Measurements from ENCODE around the gene ATG13.

ATG13 gene

GRCh38 chr11:46593550-46594373, 23.6 kb upstream of the ATG13 start, which contains the start of gene AMBRA1:
TSS of gene AMBRA1 (minus strand) at chr11:46594023. CDS start at chr11:46548380, 45,643 bp downstream.
- Histone ChIP-seq H3K4me1 (peaks cover 29% of the 10 kb centered on the region), H3K27ac (peak within 1 kb of the TSS; percentile 81), H4K20me1 (peaks cover 49% of the 10 kb centered on the region), H3K27me3 (no peaks in the 10 kb centered on the region), H3K4me2 (peak within 1 kb of the TSS; percentile 85), H3K36me3 (no peaks in the 10 kb centered on the region), H3K9ac (peak within 1 kb of the TSS; percentile 89), H3K9me3 (no peaks in the 10 kb centered on the region), H3K4me3 (peak within 1 kb of the TSS; percentile 86)
- no peak for TF ChIP-seq Cebpa-rat (IDR thresholded peaks at IDR 0.05)

- Histone ChIP-seq H3K36me3 (no peaks in the 10 kb centered on the region), H3K9ac (0 out of 2 replicates have a peak overlapping the region, but pooled peaks have one; percentile 89)
These were observed 23.0 kb upstream of the ATG13 start for GRCh38 chr11:46594374-46594700.

GRCh38 chr11:46594785-46595184, 22.6 kb upstream of the ATG13 start:
- Histone ChIP-seq H4K20me1 (peaks cover 39% of the 10 kb centered on the region), H3K9me3 (no peaks in the 10 kb centered on the region), H3K36me3 (no peaks in the 10 kb centered on the region), H3K9ac (no peak overlapping the region), H3K4me1 (peaks cover 29% of the 10 kb centered on the region), H3K27ac (no peak overlapping the region), H3K4me3 (no peak overlapping the region), H3K4me2 (no peak overlapping the region), H3K27me3 (no peaks in the 10 kb centered on the region)
- no peak for TF ChIP-seq Cebpa-rat (IDR thresholded peaks at IDR 0.05)

More at GRCh38 chr11:46594374-46594700, 23.0 kb upstream of the ATG13 start:
- Histone ChIP-seq H3K27ac (peak overlapping the region; percentile 81), H4K20me1 (peaks cover 43% of the 10 kb centered on the region), H3K9me3 (no peaks in the 10 kb centered on the region), H3K4me2 (peak overlapping the region; percentile 85), H3K4me3 (peak overlapping the region; percentile 86), H3K27me3 (no peaks in the 10 kb centered on the region), H3K4me1 (peaks cover 29% of the 10 kb centered on the region)
- TF ChIP-seq Cebpa-rat (IDR thresholded peaks at IDR 0.05), result no peak

GRCh38 chr11:46597155-46597554, 20.2 kb upstream of the ATG13 start:
- Histone ChIP-seq H3K4me2 (no peak overlapping the region), H3K9me3 (no peaks in the 10 kb centered on the region), H3K36me3 (no peaks in the 10 kb centered on the region), H3K4me1 (peaks cover 15% of the 10 kb centered on the region), H3K4me3 (no peak overlapping the region), H3K27ac (no peak overlapping the region), H3K27me3 (no peaks in the 10 kb centered on the region), H3K9ac (no peak overlapping the region), H4K20me1 (peaks cover 15% of the 10 kb centered on the region)
- TF ChIP-seq Cebpa-rat (IDR thresholded peaks at IDR 0.05), result no peak

GRCh38 chr11:46597609-46598219, 19.6 kb upstream of the ATG13 start:
- Histone ChIP-seq H3K27me3 (no peaks in the 10 kb centered on the region), H4K20me1 (peaks cover 9% of the 10 kb centered on the region), H3K36me3 (no peaks in the 10 kb centered on the region), H3K9ac (no peak overlapping the region), H3K27ac (no peak overlapping the region), H3K4me1 (peaks cover 9% of the 10 kb centered on the region), H3K9me3 (no peaks in the 10 kb centered on the region), H3K4me2 (no peak overlapping the region), H3K4me3 (no peak overlapping the region)
- no peak for TF ChIP-seq Cebpa-rat (IDR thresholded peaks at IDR 0.05)

- Histone ChIP-seq H3K36me3 (peaks cover 6% of the 10 kb centered on the region; the same call in 1 of the 2 replicates), H3K4me1 (no peaks in the 10 kb centered on the region; the same call in 1 of the 2 replicates), H3K27me3 (no peaks in the 10 kb centered on the region), H3K4me2 (no peak overlapping the region), H3K9me3 (no peaks in the 10 kb centered on the region), H4K20me1 (no peaks in the 10 kb centered on the region), H3K9ac (no peak overlapping the region), H3K27ac (no peak overlapping the region), H3K4me3 (no peak overlapping the region)
- TF ChIP-seq Cebpa-rat (IDR thresholded peaks at IDR 0.05), result no peak
These were observed 17.8 kb upstream of the ATG13 start for GRCh38 chr11:46599340-46600193.

GRCh38 chr11:46600194-46600960, 17.0 kb upstream of the ATG13 start:
- H3K4me1 ChIP-seq, result no peaks in the 10 kb centered on the region
- TF ChIP-seq Cebpa-rat (IDR thresholded peaks at IDR 0.05), result no peak

GRCh38 chr11:46601129-46601528, 16.2 kb upstream of the ATG13 start:
- Histone ChIP-seq H3K4me1 (no peaks in the 10 kb centered on the region), H3K9ac (no peak overlapping the region), H3K27me3 (no peaks in the 10 kb centered on the region), H3K4me2 (no peak overlapping the region), H4K20me1 (no peaks in the 10 kb centered on the region), H3K4me3 (no peak overlapping the region), H3K27ac (no peak overlapping the region), H3K36me3 (peaks cover 6% of the 10 kb centered on the region; the same call in 1 of the 2 replicates), H3K9me3 (no peaks in the 10 kb centered on the region)
- TF ChIP-seq Cebpa-rat (IDR thresholded peaks at IDR 0.05), result no peak

More at GRCh38 chr11:46600194-46600960, 17.0 kb upstream of the ATG13 start:
- peaks cover 6% of the 10 kb centered on the region; the same call in 1 of the 2 replicates for H3K36me3 ChIP-seq
- H3K4me3 ChIP-seq, result no peak overlapping the region
- no peaks in the 10 kb centered on the region for H3K27me3 ChIP-seq
- no peaks in the 10 kb centered on the region for H4K20me1 ChIP-seq
- H3K4me2 ChIP-seq, result no peak overlapping the region
- H3K9me3 ChIP-seq, result no peaks in the 10 kb centered on the region
- H3K9ac ChIP-seq, result no peak overlapping the region
- H3K27ac ChIP-seq, result no peak overlapping the region
